GM19035 (cell line): Measurements from ENCODE around the gene PAX3.

Experiments
- ATAC-seq: cut with Tn5 transposase; IDR thresholded peaks from one replicate; pipeline ENCODE4 v1.9.1; 2021; ENCODE audit not compliant: unreplicated experiment

Gene PAX3

GRCh38 chr2:222298311-222299150 is at the start of gene PAX3:
PAX3 (minus strand) TSS chr2:222298998; CDS start chr2:222298615, 383 bp downstream.
- no peak for ATAC-seq

GRCh38 chr2:222341331-222341730 is 42.5 kb upstream of the PAX3 start:
- no peak for ATAC-seq

- no peak for ATAC-seq
Measured at GRCh38 chr2:222338374-222338773, 39.6 kb upstream of the PAX3 start.

- no peak for ATAC-seq
Measured at GRCh38 chr2:222336931-222337330, 38.1 kb upstream of the PAX3 start.

- no peak for ATAC-seq
Measured at GRCh38 chr2:222336442-222336841, 37.6 kb upstream of the PAX3 start.

- ATAC-seq = no peak
Measured at GRCh38 chr2:222334914-222335313, 36.1 kb upstream of the PAX3 start.

- no peak for ATAC-seq
Measured at GRCh38 chr2:222333397-222333796, 34.6 kb upstream of the PAX3 start.

- no peak for ATAC-seq
Measured at GRCh38 chr2:222332116-222332515, 33.3 kb upstream of the PAX3 start.

GRCh38 chr2:222330910-222331309 is 32.1 kb upstream of the PAX3 start:
- no peak for ATAC-seq

GRCh38 chr2:222322236-222322635 is 23.4 kb upstream of the PAX3 start:
- no peak for ATAC-seq

- ATAC-seq = no peak
Measured at GRCh38 chr2:222320436-222321395, 21.9 kb upstream of the PAX3 start.

GRCh38 chr2:222319586-222320435 is 21.0 kb upstream of the PAX3 start:
- peak; percentile 38 for ATAC-seq

- peak; percentile 47 for ATAC-seq
Measured at GRCh38 chr2:222318712-222319585, 20.2 kb upstream of the PAX3 start.

- ATAC-seq = peak; percentile 51
Measured at GRCh38 chr2:222318026-222318711, 19.4 kb upstream of the PAX3 start.

GRCh38 chr2:222315443-222316121 is 16.8 kb upstream of the PAX3 start:
- ATAC-seq = no peak

- no peak for ATAC-seq
Measured at GRCh38 chr2:222313816-222314215, 15.0 kb upstream of the PAX3 start.

- no peak for ATAC-seq
Measured at GRCh38 chr2:222311978-222312738, 13.4 kb upstream of the PAX3 start.
